K562 (cell line): Measurements from ENCODE around the gene MEIS1. TPM values are rescaled to one million over a fixed set of nuclear protein-coding genes. Genes with fewer than 3 reads are reported as not detected.

Experiments used
- CREB3L1 ChIP-seq: fragments of 450-650 bp; IDR thresholded peaks from 2 replicates; pipeline ENCODE4 v1.6.1; 2014; ENCODE audit warnings: low read depth, mild to moderate bottlenecking, moderate library complexity, borderline replicate concordance
- ETV1 ChIP-seq: fragments of 450-650 bp; conservative IDR thresholded peaks from 2 replicates; pipeline ENCODE4 v1.6.1; 2016; ENCODE audit warnings: missing genetic modification characterization, control low read depth, low read depth, missing compliant biosample characterization
- ETV6 ChIP-seq, 3 experiments: fragments of 150-350 bp in 1 of 3; sonication (generic) in 1 of 3; formaldehyde crosslinking in 1 of 3; IDR thresholded peaks; 2 replicates each; pipeline versions ENCODE4 v1.6.1 to v1.8.0; 2014 to 2022; ENCODE audit warnings: borderline replicate concordance in 2 of 3, low read depth in 2 of 3, antibody characterized with exemption in 1 of 3, low read length in 1 of 3, mild to moderate bottlenecking in 1 of 3, missing genetic modification reagents in 1 of 3
- IRF1 ChIP-seq: sonication (generic); formaldehyde crosslinking; IDR thresholded peaks from 2 replicates; pipeline ENCODE4 v1.8.0; 2022; ENCODE audit warnings: missing genetic modification reagents, mild to moderate bottlenecking, borderline replicate concordance
- MGA ChIP-seq: fragments of 450-650 bp; IDR thresholded peaks from 2 replicates; pipeline ENCODE4 v1.6.1; 2016; ENCODE audit warnings: mild to moderate bottlenecking, moderate library complexity
- polyA plus RNA-seq, 8 experiments: library from polyadenylated mRNA; depleted of rRNA in 4 of 8; stranded (reverse) in 5 of 8; unstranded in 3 of 8; fragments of >200 nt; fragmentation: Nextera tagmentation in 2 of 8; fragmentation: Illumina TruSeq in 1 of 8; extraction: Ambion mirVana in 2 of 8; extraction: Trizol in 1 of 8; gene quantifications; 2 replicates each; pipeline versions ENCODE4 v1.2.1 to v1.2.3, GENCODE V29; 2011 to 2014; ENCODE audit warnings: inconsistent platforms in 1 of 8, missing spikeins in 1 of 8
- total RNA-seq, 7 experiments: library from RNA; depleted of rRNA in 6 of 7; stranded (reverse); fragments of >200 nt in 6 of 7; fragmentation: Illumina TruSeq in 2 of 7; extraction: Trizol in 2 of 7; gene quantifications; 2 replicates each; pipeline versions ENCODE4 v1.2.1 to v1.2.3, GENCODE V29; 2011 to 2021; ENCODE audit warnings: low replicate concordance in 1 of 7

MEIS1 gene
- total and polyA plus RNA-seq, 9 of the 15 experiments (the other 6 are each of a cell fraction or from before 2014, with no cell fraction given), result 2.3 to 9.0 (median 5.9) TPM

- no peak for TF ChIP-seq ETV6 (IDR thresholded peaks at IDR 0.05; ENCODE audit: borderline replicate concordance in 1 of 2, low read depth in 2 of 2, low read length in 1 of 2)
- TF ChIP-seq ETV6 (CRISPR knock-in tag; IDR thresholded peaks at IDR 0.05; ENCODE audit: borderline replicate concordance), result no peak
- TF ChIP-seq MGA, result no peak
- TF ChIP-seq ETV1 (tag), result peak; percentile 56; the same call in 1 of the 2 replicates
- no peak for TF ChIP-seq CREB3L1
- TF ChIP-seq IRF1 (CRISPR knock-in tag), result no peak
Observed at GRCh38 chr2:66555501-66556324, 120.8 kb downstream of the MEIS1 start (continued).
